Hematopoietic multipotent progenitor cell treated with erythropoietin and hydrocortisone succinate and interleukin-3 and kit ligand, for 17 days (in vitro differentiated cells): ENCODE results near the gene MFSD2B.
"Not testable (repeated sequence)": the region's sequence is repeated elsewhere in the genome, so short reads cannot be mapped to it uniquely, and the experiment has no call there.

Experiments
- DNase-seq: peaks from one replicate; pipeline ENCODE4 v3.0.0-alpha.2; 2015; ENCODE audit warnings: low spot score

The MFSD2B gene

DNA sequence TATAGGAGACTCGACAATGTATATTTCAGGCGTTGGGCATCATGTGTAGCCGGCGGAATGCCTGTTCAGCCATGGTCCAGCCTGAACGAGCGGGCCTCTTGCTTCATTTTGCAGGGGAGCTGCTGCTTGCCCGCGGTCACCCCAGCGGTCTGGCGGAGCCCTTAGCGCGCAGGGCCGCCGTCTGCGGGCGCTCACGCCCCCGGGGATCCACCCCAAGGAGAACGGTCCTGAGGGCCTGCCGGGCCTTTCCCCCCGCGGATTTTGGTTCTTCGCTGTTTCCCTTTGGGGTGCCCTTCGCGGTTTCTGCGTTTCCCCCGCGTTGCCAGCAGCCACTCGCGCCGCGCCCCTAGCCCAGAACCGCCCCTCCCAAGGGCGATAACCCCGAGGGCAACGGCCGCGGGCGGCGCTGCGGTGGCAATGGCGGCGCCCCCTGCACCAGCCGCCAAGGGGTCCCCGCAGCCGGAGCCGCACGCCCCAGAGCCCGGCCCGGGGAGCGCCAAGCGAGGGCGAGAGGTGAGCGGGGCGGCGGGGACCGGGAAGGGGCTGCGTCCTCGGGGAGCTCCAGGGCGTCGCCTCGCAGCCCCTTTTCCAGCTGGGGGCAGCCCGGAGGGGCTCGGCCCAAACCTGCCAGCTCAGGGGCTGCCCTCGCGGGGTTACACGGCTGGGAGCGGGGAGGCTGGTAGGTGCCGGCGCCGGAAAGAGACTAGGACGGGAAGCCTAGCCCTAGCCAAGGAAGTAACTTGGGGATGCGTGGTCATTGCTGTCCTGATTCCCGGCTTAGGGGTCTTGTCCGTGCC lies at the start of gene MFSD2B:
Gene MFSD2B, plus strand, starts transcription at position 406 of the 797 bp plus-strand sequence. Its CDS starts 12 bp downstream, at position 418.
- DNase-seq, result peak; percentile 73

- no peak for DNase-seq
These were observed 42.0 kb upstream of the MFSD2B start for GRCh38 chr2:23967846-23968245.

DNA sequence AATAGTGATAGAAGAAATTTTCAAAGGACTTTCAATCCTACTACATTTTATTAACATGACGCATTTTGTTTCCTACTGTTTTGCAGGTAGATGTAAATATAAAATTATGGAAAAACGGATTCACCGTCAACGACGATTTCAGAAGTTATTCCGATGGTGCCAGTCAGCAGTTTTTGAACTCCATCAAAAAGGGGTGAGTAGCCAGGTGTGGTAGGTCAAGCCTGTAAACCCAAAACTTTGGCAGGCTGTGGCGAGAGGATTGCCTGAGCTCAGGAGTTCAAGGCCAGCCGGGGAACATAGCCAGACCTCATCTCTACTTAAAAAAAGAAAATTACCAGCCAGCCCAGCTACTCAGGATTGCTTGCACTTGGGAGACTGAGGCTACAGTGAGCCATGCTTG lies 33.0 kb upstream of the MFSD2B start:
- DNase-seq, result no peak

DNA sequence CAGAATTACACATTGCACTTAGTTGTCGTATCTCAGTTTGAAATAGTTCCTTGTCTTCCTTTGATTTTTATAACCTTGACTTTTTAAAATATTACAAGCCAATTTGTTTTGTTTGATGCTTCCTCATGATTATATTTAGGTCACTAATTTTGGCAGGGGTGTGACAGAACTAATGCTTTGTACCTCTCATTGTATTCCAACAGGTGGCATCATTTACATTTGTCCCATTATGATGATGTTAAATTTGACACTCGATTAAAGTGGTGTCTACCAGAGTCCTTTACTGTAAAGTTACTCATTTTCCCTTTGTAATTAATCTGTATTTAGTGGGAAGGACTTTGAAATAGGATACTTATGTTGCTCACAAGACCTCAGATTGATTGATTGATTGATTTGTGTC lies 21.5 kb upstream of the MFSD2B start:
- DNase-seq, result peak; percentile 76

GRCh38 chr2:23992931-23993330 lies 17.0 kb upstream of the MFSD2B start:
- DNase-seq, result no peak

GRCh38 chr2:23993736-23994269 lies 16.1 kb upstream of the MFSD2B start:
- no peak for DNase-seq

- DNase-seq, result no peak
These were observed 15.3 kb upstream of the MFSD2B start for GRCh38 chr2:23994567-23994966.

DNA sequence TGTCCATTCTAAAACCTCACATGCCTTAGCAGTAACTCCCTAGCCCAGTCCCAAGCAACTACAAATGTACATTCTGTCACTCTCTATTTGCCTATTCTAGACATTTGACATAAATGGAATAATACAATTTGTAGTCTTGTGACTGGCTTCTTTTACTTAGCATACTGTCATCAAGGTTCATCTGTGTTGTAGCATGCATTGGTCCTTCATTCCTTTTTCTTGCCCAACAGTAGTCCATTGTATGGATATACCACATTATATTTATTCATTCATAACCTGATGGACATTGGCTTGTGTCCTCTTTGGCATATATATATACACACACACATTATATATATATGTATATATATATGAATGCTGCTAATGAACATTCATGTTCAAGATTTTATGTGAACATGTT lies 2.2 kb upstream of the MFSD2B start:
- DNase-seq, result no peak

DNA sequence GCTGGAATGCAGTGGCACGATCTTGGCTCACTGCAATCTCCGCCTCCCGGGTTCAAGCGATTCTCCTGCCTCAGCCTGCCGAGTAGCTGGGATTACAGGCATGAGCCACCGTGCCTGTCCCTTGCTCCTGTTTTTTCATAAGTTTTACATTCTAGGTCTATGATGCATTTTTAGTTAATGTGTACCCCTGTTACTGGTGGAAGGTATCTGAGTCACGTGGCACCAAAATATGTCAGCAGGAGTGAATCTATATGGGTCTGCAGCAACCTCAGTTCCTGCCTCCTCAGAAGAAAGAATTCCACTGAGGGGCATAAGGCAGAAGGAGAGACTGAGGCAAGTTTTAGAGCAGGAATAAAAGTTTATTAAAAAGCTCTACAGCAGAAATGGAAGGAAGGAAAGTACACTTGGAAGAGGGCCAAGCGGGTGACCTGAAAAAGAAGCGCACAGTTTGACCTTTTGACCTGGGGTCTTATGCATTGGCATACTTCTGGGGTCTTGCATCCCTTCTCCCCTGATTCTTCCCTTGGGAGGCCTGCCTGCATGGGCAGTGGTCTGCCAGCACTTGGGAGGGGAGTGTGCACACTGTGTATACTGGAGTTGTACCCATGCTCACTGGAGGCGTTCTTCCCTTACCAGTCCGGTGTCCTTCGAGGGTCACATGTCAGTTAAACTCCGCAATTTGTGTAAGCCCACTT lies 1.1 kb upstream of the MFSD2B start:
- no peak for DNase-seq

DNA sequence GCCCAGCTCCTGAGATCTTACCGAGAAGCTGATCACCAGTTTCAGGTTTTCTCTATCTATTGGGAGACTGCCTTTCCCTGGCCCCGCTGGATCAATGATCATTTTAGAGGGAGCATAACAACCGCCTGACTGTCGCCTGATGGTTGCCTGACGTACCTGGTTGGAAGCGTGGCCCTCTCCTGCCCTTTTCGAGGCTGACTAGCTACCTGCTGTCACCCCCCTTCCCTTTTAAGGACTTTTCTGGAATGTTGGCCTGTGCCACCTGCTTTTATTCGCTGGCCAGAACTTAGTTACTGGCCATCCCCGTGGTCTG lies 562 bp upstream of the MFSD2B start:
- no peak for DNase-seq

DNA sequence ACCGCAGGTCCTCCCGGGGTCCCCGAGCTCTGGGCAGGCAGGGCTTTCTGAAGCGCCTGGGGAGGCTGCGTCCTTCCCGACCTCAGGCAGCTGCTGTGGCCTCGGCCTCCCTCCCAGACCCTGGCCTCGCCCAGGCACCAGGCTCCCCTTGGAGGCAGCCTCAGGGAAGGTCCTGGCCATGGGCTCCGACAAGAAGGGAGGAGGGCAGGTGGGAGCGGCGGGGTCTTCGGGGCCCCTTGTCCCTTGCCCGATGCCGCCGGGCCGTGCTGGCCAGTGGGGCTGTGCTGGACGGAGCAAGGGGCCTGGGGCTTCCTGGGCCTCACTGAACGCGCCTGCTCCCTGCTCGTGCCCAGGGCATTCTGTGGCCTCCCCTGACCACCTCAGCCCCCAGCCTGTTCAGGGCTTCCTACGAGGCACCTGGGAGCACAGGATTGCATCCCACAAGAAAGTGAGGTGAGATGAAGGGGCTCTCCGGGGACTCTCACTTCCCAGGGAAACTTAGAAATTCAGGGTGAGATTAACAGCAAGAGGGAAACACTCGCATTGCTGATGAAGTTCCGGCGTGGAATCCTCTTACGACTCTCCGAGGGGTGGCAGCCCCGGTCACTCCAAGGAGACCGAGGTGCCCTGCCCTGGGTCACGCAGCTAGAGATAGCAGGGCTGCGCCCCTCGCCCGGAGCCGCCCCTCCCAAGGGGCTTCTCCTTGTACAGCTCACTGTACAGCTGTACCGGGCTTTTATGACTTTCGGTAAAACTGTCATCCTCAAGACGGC lies 778 bp downstream of the MFSD2B start:
- DNase-seq, result peak; percentile 79

GRCh38 chr2:24011250-24012104 lies 1.6 kb downstream of the MFSD2B start:
- DNase-seq, result peak; percentile 93

GRCh38 chr2:24012521-24013188 lies 2.8 kb downstream of the MFSD2B start:
- peak; percentile 62 for DNase-seq

DNA sequence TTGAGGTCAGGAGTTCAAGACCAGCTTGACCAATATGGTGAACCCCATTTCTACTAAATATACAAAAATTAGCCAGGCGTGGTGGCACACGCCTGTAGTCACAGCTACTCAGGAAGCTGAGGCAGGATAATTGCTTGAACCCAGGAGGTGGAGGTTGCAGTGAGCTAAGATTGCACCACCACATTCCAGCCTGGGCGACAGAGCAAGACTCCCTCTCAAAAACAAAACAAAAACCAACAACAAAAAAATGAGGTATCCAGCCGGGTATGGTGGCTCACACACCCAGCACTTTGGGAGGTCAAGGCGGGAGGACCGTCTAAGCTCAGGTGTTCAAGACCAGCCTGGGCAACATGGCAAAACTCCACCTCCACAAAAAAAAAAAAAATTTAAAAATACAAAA lies 5.0 kb downstream of the MFSD2B start:
- DNase-seq, result not testable (repeated sequence)

- no peak for DNase-seq
These were observed 5.9 kb downstream of the MFSD2B start for GRCh38 chr2:24015562-24016375.

- DNase-seq, result no peak
These were observed 6.5 kb downstream of the MFSD2B start for GRCh38 chr2:24016376-24016761.

- no peak for DNase-seq
These were observed 7.2 kb downstream of the MFSD2B start for GRCh38 chr2:24016853-24017703.

- DNase-seq, result no peak
These were observed 7.8 kb downstream of the MFSD2B start for GRCh38 chr2:24017711-24018110.

DNA sequence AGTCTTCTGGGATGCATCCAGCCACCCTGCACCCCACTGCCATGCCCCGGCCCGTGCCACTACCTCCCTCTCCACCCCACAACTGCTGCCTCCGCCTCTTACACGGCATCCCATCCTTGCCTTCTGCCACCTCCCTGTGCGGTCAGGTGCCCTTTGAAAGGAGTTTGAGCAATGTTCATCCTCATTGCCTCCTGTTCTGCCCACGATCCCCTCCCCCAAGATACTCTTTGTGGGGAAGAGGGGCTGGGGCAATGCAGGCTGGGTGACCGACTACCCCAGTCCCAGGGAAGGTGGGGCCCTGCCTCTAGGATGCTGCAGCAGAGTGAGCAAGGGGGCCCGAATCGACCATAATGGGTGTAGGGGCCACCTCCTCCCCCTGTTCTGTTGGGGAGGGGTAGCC lies 8.4 kb downstream of the MFSD2B start:
- DNase-seq, result no peak
